Parathyroid adenoma (tissue), 2 donors: ENCODE data around the gene PDE4A.

Experiments
- H2AFZ ChIP-seq: fragments of 300-600 bp; sonication (generic); one replicate; pipeline ENCODE4 v1.7.0; 2017; ENCODE audit warnings: antibody characterized with exemption, mild to moderate bottlenecking
- H3K27ac ChIP-seq: fragments of 300-600 bp; sonication (generic); one replicate; pipeline ENCODE4 v1.7.0; 2017
- H3K27me3 ChIP-seq: fragments of 300-600 bp; sonication (generic); one replicate; pipeline ENCODE4 v1.7.0; 2017; ENCODE audit warnings: low read length; ENCODE audit not compliant: control insufficient read depth, insufficient read depth
- H3K36me3 ChIP-seq: fragments of 300-600 bp; sonication (generic); one replicate; pipeline ENCODE4 v1.7.0; 2017; ENCODE audit warnings: low read length; ENCODE audit not compliant: control insufficient read depth, insufficient read depth
- H3K4me1 ChIP-seq: fragments of 300-600 bp; sonication (generic); one replicate; pipeline ENCODE4 v1.7.0; 2017; ENCODE audit warnings: control low read depth
- H3K4me2 ChIP-seq: fragments of 300-600 bp; sonication (generic); one replicate; pipeline ENCODE4 v1.7.0; 2017; ENCODE audit warnings: low read length
- H3K4me3 ChIP-seq: fragments of 300-600 bp; sonication (generic); one replicate; pipeline ENCODE4 v1.7.0; 2017; ENCODE audit warnings: low read depth, low read length
- H3K79me2 ChIP-seq: fragments of 300-600 bp; sonication (generic); one replicate; pipeline ENCODE4 v1.7.0; 2017; ENCODE audit warnings: control low read depth
- H3K9ac ChIP-seq: fragments of 300-600 bp; sonication (generic); one replicate; pipeline ENCODE4 v1.7.0; 2017; ENCODE audit warnings: mild to moderate bottlenecking
- H3K9me3 ChIP-seq: fragments of 300-600 bp; sonication (generic); one replicate; pipeline ENCODE4 v1.7.0; 2017; ENCODE audit warnings: low read length; ENCODE audit not compliant: control insufficient read depth
- CTCF ChIP-seq: fragments of 300-600 bp; sonication (generic); IDR thresholded peaks from one replicate; pipeline ENCODE4 v1.7.0; 2017; ENCODE audit warnings: antibody characterized with exemption, mild to moderate bottlenecking
- donor health status: primary hyperparathyroidism.

PDE4A gene

GRCh38 chr19:10503002-10503789 lies 82.9 kb downstream of the PDE4A start, which contains the start of gene KEAP1:
Gene KEAP1 (minus strand): TSS chr19:10503356. CDS start chr19:10500033, 3,323 bp downstream.
- Histone ChIP-seq H3K4me1 (peaks cover 4% of the 10 kb centered on the region), H3K4me2 (peak within 1 kb of the TSS; percentile 66), H2AFZ (peak within 1 kb of the TSS; percentile 100), H3K4me3 (peak within 1 kb of the TSS; percentile 68), H3K36me3 (no peaks in the 10 kb centered on the region), H3K27me3 (no peaks in the 10 kb centered on the region), H3K9ac (peak within 1 kb of the TSS; percentile 88), H3K27ac (peak within 1 kb of the TSS; percentile 94), H3K9me3 (no peaks in the 10 kb centered on the region), H3K79me2 (peaks cover 24% of the 10 kb centered on the region)
- no peak for TF ChIP-seq CTCF

- H3K36me3 ChIP-seq, result no peaks in the 10 kb centered on the region
- no peak overlapping the region for H2AFZ ChIP-seq
- no peaks in the 10 kb centered on the region for H3K27me3 ChIP-seq
- peaks cover 4% of the 10 kb centered on the region for H3K4me1 ChIP-seq
- no peak overlapping the region for H3K4me3 ChIP-seq
- TF ChIP-seq CTCF, result peak; percentile 54
- H3K9ac ChIP-seq, result no peak overlapping the region
- H3K27ac ChIP-seq, result no peak overlapping the region
- H3K79me2 ChIP-seq, result peaks cover 11% of the 10 kb centered on the region
- H3K4me2 ChIP-seq, result no peak overlapping the region
- H3K9me3 ChIP-seq, result no peaks in the 10 kb centered on the region
These were observed 85.4 kb downstream of the PDE4A start for GRCh38 chr19:10505583-10506229.

- Histone ChIP-seq H2AFZ (no peak overlapping the region), H3K27me3 (no peaks in the 10 kb centered on the region), H3K79me2 (no peaks in the 10 kb centered on the region), H3K9me3 (no peaks in the 10 kb centered on the region), H3K36me3 (no peaks in the 10 kb centered on the region), H3K27ac (no peak overlapping the region), H3K4me3 (no peak overlapping the region), H3K4me2 (no peak overlapping the region), H3K4me1 (no peaks in the 10 kb centered on the region), H3K9ac (no peak overlapping the region)
- TF ChIP-seq CTCF, result no peak
These were observed 87.7 kb downstream of the PDE4A start for GRCh38 chr19:10508036-10508435.

- no peak overlapping the region for H2AFZ ChIP-seq
- no peak overlapping the region for H3K4me2 ChIP-seq
- H3K9me3 ChIP-seq, result no peaks in the 10 kb centered on the region
- no peak for TF ChIP-seq CTCF
- no peak overlapping the region for H3K4me3 ChIP-seq
- H3K27me3 ChIP-seq, result peaks cover 3% of the 10 kb centered on the region
- no peaks in the 10 kb centered on the region for H3K4me1 ChIP-seq
- no peak overlapping the region for H3K27ac ChIP-seq
- H3K36me3 ChIP-seq, result no peaks in the 10 kb centered on the region
- H3K9ac ChIP-seq, result no peak overlapping the region
- no peaks in the 10 kb centered on the region for H3K79me2 ChIP-seq
These were observed 88.4 kb downstream of the PDE4A start for GRCh38 chr19:10508707-10509106.
